ENCODE measurements around the gene SLC16A6.
"Not testable (repeated sequence)": the region's sequence is repeated elsewhere in the genome, so short reads cannot be mapped to it uniquely, and the experiment has no call there.

The SLC16A6 gene

GRCh38 chr17:68309066-68309670 lies 18.2 kb upstream of the SLC16A6 start:
- not testable (repeated sequence) for DNase-seq

GRCh38 chr17:68308486-68308885 lies 17.6 kb upstream of the SLC16A6 start:
- not testable (repeated sequence) for DNase-seq

- DNase-seq: no peak
Measured at GRCh38 chr17:68307443-68307842, 16.5 kb upstream of the SLC16A6 start.

- DNase-seq: no peak
Measured at GRCh38 chr17:68306819-68307218, 15.9 kb upstream of the SLC16A6 start.

- DNase-seq: no peak
Measured at GRCh38 chr17:68305142-68305541, 14.2 kb upstream of the SLC16A6 start.

- DNase-seq: no peak
Measured at GRCh38 chr17:68304706-68305105, 13.8 kb upstream of the SLC16A6 start.

GRCh38 chr17:68302666-68303065 lies 11.7 kb upstream of the SLC16A6 start:
- no peak for DNase-seq

- no peak for DNase-seq
Measured at GRCh38 chr17:68302066-68302564, 11.2 kb upstream of the SLC16A6 start.

- no peak for DNase-seq
Measured at GRCh38 chr17:68301438-68301959, 10.6 kb upstream of the SLC16A6 start.

- DNase-seq: no peak
Measured at GRCh38 chr17:68299817-68300216, 8.9 kb upstream of the SLC16A6 start.

GRCh38 chr17:68298601-68299000 lies 7.7 kb upstream of the SLC16A6 start:
- no peak for DNase-seq

- peak in 1 of 6 experiments; percentile 35 for DNase-seq
Measured at GRCh38 chr17:68297195-68297594, 6.3 kb upstream of the SLC16A6 start.

GRCh38 chr17:68296217-68297191 lies 5.6 kb upstream of the SLC16A6 start:
- DNase-seq: peak; percentile 33 to 88 (median 72)

GRCh38 chr17:68295086-68295485 lies 4.2 kb upstream of the SLC16A6 start:
- DNase-seq: no peak

GRCh38 chr17:68294617-68295016 lies 3.7 kb upstream of the SLC16A6 start:
- DNase-seq: no peak

GRCh38 chr17:68294196-68294555 lies 3.2 kb upstream of the SLC16A6 start:
- no peak for DNase-seq

GRCh38 chr17:68293490-68294195 lies 2.7 kb upstream of the SLC16A6 start:
- DNase-seq: no peak

GRCh38 chr17:68292689-68293040 lies 1.7 kb upstream of the SLC16A6 start:
- no peak for DNase-seq

GRCh38 chr17:68291836-68292688 lies 1.1 kb upstream of the SLC16A6 start:
- DNase-seq: peak; percentile 85 to 97 (median 92)

GRCh38 chr17:68290268-68290954 lies 516 bp downstream of the SLC16A6 start:
- peak; percentile 57 to 70 (median 64) for DNase-seq

GRCh38 chr17:68289936-68290267 lies 1.0 kb downstream of the SLC16A6 start:
- no peak for DNase-seq

- no peak for DNase-seq
Measured at GRCh38 chr17:68289473-68289872, 1.5 kb downstream of the SLC16A6 start.

Data from stimulated activated naive CD4-positive, alpha-beta T cell (primary cell).